ENCODE results near the gene ZNF683.

- no peak for TF ChIP-seq EZH2 (IDR thresholded peaks at IDR 0.05; ENCODE audit: borderline replicate concordance, control insufficient read depth, low read depth, low read length)
- no peak for TF ChIP-seq RAD51 (IDR thresholded peaks at IDR 0.05)
- TF ChIP-seq CTCF (IDR thresholded peaks at IDR 0.05 in 2 of 3, conservative IDR thresholded peaks at IDR 0.05 in 1 of 3; ENCODE audit: control insufficient read depth in 2 of 3, extremely low read depth in 1 of 3, insufficient read depth in 1 of 3, low read depth in 3 of 3, low read length in 3 of 3): no peak
- TF ChIP-seq POLR2AphosphoS5 (IDR thresholded peaks at IDR 0.05; ENCODE audit: low read length): no peak
- TF ChIP-seq GABPA (IDR thresholded peaks at IDR 0.05; ENCODE audit: low read depth): no peak
- TF ChIP-seq KDM1A (IDR thresholded peaks at IDR 0.05; ENCODE audit: borderline replicate concordance): no peak
- no peak for TF ChIP-seq POLR2A (IDR thresholded peaks at IDR 0.05; ENCODE audit: low read depth, low read length)
- no peak for TF ChIP-seq SMC3 (IDR thresholded peaks at IDR 0.05; ENCODE audit: borderline replicate concordance, low read length)
- TF ChIP-seq RCOR1 (conservative IDR thresholded peaks at IDR 0.05; ENCODE audit: low read depth, low read length): no peak
Measured at GRCh38 chr1:26337625-26338024, 34.9 kb downstream of the ZNF683 start.
